ENCODE results near the gene GRAP2.

GRCh38 chr22:39953101-39953500 is 52.2 kb downstream of the GRAP2 start:
- TF ChIP-seq, protein P1, sequence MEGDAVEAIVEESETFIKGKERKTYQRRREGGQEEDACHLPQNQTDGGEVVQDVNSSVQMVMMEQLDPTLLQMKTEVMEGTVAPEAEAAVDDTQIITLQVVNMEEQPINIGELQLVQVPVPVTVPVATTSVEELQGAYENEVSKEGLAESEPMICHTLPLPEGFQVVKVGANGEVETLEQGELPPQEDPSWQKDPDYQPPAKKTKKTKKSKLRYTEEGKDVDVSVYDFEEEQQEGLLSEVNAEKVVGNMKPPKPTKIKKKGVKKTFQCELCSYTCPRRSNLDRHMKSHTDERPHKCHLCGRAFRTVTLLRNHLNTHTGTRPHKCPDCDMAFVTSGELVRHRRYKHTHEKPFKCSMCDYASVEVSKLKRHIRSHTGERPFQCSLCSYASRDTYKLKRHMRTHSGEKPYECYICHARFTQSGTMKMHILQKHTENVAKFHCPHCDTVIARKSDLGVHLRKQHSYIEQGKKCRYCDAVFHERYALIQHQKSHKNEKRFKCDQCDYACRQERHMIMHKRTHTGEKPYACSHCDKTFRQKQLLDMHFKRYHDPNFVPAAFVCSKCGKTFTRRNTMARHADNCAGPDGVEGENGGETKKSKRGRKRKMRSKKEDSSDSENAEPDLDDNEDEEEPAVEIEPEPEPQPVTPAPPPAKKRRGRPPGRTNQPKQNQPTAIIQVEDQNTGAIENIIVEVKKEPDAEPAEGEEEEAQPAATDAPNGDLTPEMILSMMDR (IDR thresholded peaks at IDR 0.05): no peak
- no peak for TF ChIP-seq POLR2A (IDR thresholded peaks at IDR 0.05)
